Measurements from ENCODE around the gene ATRAID.

- TF ChIP-seq, protein P1, sequence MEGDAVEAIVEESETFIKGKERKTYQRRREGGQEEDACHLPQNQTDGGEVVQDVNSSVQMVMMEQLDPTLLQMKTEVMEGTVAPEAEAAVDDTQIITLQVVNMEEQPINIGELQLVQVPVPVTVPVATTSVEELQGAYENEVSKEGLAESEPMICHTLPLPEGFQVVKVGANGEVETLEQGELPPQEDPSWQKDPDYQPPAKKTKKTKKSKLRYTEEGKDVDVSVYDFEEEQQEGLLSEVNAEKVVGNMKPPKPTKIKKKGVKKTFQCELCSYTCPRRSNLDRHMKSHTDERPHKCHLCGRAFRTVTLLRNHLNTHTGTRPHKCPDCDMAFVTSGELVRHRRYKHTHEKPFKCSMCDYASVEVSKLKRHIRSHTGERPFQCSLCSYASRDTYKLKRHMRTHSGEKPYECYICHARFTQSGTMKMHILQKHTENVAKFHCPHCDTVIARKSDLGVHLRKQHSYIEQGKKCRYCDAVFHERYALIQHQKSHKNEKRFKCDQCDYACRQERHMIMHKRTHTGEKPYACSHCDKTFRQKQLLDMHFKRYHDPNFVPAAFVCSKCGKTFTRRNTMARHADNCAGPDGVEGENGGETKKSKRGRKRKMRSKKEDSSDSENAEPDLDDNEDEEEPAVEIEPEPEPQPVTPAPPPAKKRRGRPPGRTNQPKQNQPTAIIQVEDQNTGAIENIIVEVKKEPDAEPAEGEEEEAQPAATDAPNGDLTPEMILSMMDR (IDR thresholded peaks at IDR 0.05 in 2 of 3, conservative IDR thresholded peaks at IDR 0.05 in 1 of 3; ENCODE audit: control insufficient read depth in 2 of 3, extremely low read depth in 1 of 3, insufficient read depth in 1 of 3, low read depth in 3 of 3, low read length in 3 of 3): no peak
- TF ChIP-seq, protein P2, sequence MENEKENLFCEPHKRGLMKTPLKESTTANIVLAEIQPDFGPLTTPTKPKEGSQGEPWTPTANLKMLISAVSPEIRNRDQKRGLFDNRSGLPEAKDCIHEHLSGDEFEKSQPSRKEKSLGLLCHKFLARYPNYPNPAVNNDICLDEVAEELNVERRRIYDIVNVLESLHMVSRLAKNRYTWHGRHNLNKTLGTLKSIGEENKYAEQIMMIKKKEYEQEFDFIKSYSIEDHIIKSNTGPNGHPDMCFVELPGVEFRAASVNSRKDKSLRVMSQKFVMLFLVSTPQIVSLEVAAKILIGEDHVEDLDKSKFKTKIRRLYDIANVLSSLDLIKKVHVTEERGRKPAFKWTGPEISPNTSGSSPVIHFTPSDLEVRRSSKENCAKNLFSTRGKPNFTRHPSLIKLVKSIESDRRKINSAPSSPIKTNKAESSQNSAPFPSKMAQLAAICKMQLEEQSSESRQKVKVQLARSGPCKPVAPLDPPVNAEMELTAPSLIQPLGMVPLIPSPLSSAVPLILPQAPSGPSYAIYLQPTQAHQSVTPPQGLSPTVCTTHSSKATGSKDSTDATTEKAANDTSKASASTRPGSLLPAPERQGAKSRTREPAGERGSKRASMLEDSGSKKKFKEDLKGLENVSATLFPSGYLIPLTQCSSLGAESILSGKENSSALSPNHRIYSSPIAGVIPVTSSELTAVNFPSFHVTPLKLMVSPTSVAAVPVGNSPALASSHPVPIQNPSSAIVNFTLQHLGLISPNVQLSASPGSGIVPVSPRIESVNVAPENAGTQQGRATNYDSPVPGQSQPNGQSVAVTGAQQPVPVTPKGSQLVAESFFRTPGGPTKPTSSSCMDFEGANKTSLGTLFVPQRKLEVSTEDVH (IDR thresholded peaks at IDR 0.05; ENCODE audit: low read depth, partially characterized antibody): no peak
- TF ChIP-seq, protein P3, sequence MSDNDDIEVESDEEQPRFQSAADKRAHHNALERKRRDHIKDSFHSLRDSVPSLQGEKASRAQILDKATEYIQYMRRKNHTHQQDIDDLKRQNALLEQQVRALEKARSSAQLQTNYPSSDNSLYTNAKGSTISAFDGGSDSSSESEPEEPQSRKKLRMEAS (IDR thresholded peaks at IDR 0.05; ENCODE audit: low read depth, low read length): no peak
- TF ChIP-seq POU2F2 (IDR thresholded peaks at IDR 0.05; ENCODE audit: borderline replicate concordance, low read depth, low read length) (no peak), USF2 (IDR thresholded peaks at IDR 0.05; ENCODE audit: borderline replicate concordance, low read depth, low read length) (no peak), EZH2 (IDR thresholded peaks at IDR 0.05; ENCODE audit: borderline replicate concordance, control insufficient read depth, low read depth, low read length) (no peak), ATF7 (IDR thresholded peaks at IDR 0.05; ENCODE audit: low read depth) (no peak), HDGF (IDR thresholded peaks at IDR 0.05) (no peak), POLR2AphosphoS5 (IDR thresholded peaks at IDR 0.05; ENCODE audit: low read length) (no peak), RFX5 (IDR thresholded peaks at IDR 0.05; ENCODE audit: low read depth, low read length) (no peak), BCL3 (IDR thresholded peaks at IDR 0.05; ENCODE audit: borderline replicate concordance, insufficient read depth, low read depth, low read length, poor library complexity, severe bottlenecking) (no peak), FOXM1 (IDR thresholded peaks at IDR 0.05; ENCODE audit: low read depth, low read length) (no peak), SIN3A (IDR thresholded peaks at IDR 0.05; ENCODE audit: low read depth, low read length) (no peak)
- TF ChIP-seq, protein P4, sequence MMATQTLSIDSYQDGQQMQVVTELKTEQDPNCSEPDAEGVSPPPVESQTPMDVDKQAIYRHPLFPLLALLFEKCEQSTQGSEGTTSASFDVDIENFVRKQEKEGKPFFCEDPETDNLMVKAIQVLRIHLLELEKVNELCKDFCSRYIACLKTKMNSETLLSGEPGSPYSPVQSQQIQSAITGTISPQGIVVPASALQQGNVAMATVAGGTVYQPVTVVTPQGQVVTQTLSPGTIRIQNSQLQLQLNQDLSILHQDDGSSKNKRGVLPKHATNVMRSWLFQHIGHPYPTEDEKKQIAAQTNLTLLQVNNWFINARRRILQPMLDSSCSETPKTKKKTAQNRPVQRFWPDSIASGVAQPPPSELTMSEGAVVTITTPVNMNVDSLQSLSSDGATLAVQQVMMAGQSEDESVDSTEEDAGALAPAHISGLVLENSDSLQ (IDR thresholded peaks at IDR 0.05): no peak
Observed at GRCh38 chr2:27186613-27187345, 25.1 kb upstream of the ATRAID start.

All from GM12878 (cell line).